Head of caudate nucleus (tissue), 42 donors: ENCODE data around the gene ADGRF5.

Source experiments
- DNase-seq, 42 donors: peaks; one replicate each; pipeline versions ENCODE4 v3.0.0 to v3.0.0-alpha.2; 2020 to 2021; ENCODE audit warnings: mixed read lengths in 7 of 42
- intact Hi-C: fragments of 100-400 bp; cut with DNase I; formaldehyde crosslinking; loops from one replicate; pipeline ENCODE4 v1.15.0; 2022

Gene ADGRF5

DNA sequence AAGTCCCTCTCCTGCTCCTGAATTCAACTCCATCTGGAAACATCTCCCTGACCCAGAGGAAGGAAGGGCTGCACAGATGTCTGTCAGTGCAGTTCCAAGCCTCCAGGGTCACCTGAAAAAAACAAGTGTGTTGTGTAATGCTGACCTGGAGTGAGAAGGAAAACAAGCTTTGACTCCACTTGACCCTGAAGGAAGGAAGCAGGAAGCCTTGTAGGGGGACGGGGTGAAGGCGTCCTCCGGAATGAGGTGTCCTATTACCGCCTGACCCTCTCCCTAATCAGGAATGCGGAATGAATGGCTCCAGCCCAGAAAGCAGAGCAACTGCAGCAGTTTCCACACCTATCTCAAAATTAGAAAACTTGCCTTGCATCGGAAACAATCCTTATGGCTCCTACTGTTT lies 13.9 kb upstream of the ADGRF5 start:
- DNase-seq, result no peak
- intact Hi-C loops, result no loop called here

GRCh38 chr6:46933751-46934150 lies 12.0 kb upstream of the ADGRF5 start:
- intact Hi-C loops, result no loop called here
- DNase-seq, result no peak

DNA sequence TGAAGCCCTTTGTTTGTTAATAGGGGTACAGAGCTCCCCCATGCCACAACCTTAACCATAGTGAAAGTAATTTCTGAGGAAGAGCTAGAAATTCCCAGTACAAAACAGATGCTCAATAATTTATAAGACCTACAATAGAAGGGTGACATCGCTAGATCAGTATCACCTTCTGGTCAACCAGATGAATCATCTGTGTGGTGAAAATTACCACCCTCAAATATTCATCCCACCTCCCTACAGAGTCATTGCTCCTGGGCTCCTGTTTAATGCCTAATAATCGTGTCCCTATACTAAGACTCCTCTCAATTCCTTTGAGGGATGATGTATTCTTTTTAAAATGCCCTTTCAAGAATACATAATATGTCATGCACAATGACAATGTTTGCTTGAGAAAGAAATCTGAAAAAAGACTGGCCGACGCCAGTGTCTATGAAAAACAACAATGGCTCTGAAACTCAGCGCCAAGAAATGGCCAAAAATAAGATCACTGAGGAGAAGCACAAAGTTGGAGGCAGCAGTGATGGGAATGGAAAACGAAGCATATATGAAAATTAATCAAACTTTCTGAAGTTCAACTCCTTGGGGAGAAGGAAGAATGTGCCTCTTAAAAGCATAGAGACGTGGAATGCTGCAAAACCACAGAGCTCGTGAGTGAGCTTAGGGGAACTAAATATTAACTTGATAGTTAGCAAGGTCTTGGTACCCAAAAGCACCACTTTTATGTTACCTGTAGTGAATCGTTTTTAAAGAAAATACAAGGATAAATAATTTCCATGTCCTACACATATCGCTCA lies 11.0 kb upstream of the ADGRF5 start:
- intact Hi-C loops, result no loop called here
- no peak for DNase-seq

- intact Hi-C loops, result no loop called here
- no peak for DNase-seq
These were observed 9.7 kb upstream of the ADGRF5 start for GRCh38 chr6:46931416-46931815.

DNA sequence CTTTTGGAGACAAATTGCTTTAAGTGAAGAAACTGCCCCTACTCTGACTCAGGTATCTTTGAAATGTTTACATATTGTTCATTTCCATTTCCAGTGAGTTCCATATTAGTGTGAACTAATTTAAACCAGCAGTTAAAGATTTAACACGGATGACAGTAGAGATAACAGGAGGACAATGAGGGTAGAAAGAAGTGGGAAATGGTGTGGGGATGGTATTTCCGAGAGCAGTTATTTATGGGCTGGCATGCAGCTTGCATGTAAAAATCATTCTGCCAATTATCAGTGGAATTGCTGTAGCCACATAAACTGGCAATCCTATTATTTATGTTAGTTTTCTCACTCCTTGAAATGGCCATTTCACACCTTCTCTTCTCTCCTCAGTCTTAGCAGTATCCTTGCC lies 8.6 kb upstream of the ADGRF5 start:
- intact Hi-C loops, result no loop called here
- DNase-seq, result no peak

GRCh38 chr6:46927066-46927465 lies 5.3 kb upstream of the ADGRF5 start:
- DNase-seq, result no peak
- intact Hi-C loops, result no loop called here

- intact Hi-C loops, result no loop called here
- DNase-seq, result no peak
These were observed 4.7 kb upstream of the ADGRF5 start for GRCh38 chr6:46926481-46926880.

- DNase-seq, result no peak
- intact Hi-C loops, result no loop called here
These were observed 4.0 kb upstream of the ADGRF5 start for GRCh38 chr6:46925563-46926253.

GRCh38 chr6:46923476-46923875 lies 1.7 kb upstream of the ADGRF5 start:
- no peak for DNase-seq
- intact Hi-C loops, result no loop called here

DNA sequence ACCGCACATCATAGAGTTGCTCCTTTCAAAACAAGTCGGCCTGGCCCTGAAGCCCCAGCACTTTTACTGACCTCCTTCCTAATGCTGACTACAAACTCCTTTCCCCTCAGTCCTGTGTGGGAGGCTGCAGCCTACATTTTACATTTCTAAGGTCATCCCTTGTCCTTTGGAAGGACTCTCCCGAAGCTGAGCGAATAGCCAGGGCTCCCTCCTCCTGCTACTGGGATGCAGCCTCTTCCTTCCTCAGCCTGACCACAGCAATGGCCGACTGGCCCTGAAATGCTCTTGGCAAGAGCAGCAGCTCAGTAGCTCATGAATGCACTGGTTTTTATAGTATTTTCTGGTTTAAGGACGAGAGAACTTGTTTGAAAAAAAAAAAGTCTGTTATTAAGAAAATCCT lies 679 bp downstream of the ADGRF5 start:
- intact Hi-C loops, result no loop called here
- no peak for DNase-seq

GRCh38 chr6:46918806-46919205 lies 2.9 kb downstream of the ADGRF5 start:
- DNase-seq, result no peak
- intact Hi-C loops, result no loop called here

DNA sequence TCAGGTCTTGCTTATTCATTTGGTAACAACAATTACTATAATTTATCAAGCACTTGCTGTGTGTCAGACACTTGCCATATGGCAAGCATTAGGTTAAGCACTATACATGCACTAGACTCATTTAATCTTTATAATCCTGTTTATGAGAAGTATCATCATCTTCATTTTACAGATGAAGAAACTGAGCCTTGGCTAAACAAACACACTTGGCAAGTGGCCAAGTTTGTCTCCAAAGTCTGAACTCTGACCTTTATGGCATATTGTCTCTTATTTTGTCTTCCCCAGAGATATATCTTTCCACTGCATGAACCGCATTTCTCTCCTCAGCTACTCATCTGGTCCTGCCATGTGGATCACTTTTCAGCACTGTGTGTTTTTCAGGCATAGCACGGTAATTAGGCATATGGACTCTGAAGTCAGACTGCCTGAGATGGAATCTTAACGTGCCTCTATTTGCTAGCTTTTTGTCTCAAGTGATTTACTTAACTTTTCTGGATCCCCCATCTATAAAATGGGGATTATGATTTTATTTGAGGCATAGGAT lies 4.7 kb downstream of the ADGRF5 start:
- intact Hi-C loops, result no loop called here
- no peak for DNase-seq

DNA sequence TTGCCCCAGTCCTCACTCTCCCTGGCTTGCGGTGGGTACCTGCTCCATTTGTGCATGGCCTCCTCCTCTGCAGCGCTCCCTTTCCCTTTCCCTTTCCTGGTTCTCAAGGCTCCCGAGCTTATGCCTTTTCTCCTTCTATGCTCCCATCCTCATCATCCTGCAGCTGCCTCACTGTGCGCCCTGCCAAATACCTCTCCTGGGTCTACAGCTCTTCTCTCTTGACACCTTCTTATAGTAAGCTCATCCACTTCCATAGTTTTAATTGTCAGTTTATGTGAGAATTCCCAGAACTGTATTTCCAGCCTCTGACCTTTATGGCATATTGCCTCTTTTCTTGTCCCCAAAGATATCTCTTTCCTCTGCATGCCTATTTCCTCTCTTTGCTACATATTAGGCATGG lies 5.9 kb downstream of the ADGRF5 start:
- no peak for DNase-seq
- intact Hi-C loops, result no loop called here

- intact Hi-C loops, result no loop called here
- DNase-seq, result no peak
These were observed 6.4 kb downstream of the ADGRF5 start for GRCh38 chr6:46915380-46915779.

GRCh38 chr6:46914279-46914810 lies 7.4 kb downstream of the ADGRF5 start:
- intact Hi-C loops, result no loop called here
- no peak for DNase-seq

- intact Hi-C loops, result no loop called here
- DNase-seq, result no peak
These were observed 12.4 kb downstream of the ADGRF5 start for GRCh38 chr6:46909371-46909770.

DNA sequence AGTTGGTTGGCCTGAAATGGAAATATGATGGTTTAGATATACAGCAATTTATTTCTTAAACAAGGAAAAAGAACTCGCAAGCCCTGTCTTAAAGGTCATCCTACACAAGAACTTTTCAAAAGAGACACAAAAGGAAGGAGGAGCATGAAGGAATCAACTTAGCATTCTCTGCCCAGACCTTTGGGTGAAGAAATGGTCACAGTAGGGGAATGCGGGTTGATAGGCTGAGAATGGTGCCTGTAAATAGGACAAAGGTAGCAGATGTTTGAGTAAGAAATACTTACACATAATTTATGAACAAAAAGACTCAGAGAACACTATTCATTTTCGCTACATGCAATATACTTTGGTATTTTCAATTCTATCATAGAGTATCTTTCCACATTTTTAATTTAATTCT lies 15.0 kb downstream of the ADGRF5 start:
- intact Hi-C loops, result no loop called here
- no peak for DNase-seq

- DNase-seq, result no peak
- intact Hi-C loops, result no loop called here
These were observed 17.6 kb downstream of the ADGRF5 start for GRCh38 chr6:46904117-46904516.

- intact Hi-C loops, result no loop called here
- no peak for DNase-seq
These were observed 18.6 kb downstream of the ADGRF5 start for GRCh38 chr6:46903175-46903574.

DNA sequence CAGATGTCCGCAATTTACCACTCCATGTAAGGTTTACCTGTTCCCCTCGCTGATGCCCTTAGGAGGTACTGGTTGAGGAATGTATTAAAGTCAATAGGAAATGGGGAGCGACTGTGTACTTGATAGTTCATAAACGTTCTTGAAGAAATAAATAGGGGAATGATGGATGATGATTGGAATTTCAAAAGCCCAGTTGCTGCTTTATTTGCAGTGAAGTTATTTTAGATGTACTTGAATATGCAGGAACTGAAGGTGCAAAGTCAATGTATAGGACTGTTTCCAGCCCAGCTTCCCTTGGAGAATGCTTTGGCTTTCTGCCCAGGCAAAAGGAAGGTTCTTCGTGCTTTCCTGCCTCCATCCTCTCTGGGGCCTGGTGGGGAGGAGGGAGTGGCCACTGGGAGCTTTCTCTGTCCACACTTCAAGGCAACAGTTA lies 19.8 kb downstream of the ADGRF5 start:
- intact Hi-C loops, result no loop called here
- DNase-seq, result no peak
